Tibial nerve (tissue), 4 donors: ENCODE data around the gene FNDC3B.
A peak's percentile ranks its signal among the peaks of the same experiment; 100 is the strongest.

Source experiments
- CTCF ChIP-seq, 5 experiments: fragments of 200-600 bp in 3 of 5; fragments of 450-650 bp in 2 of 5; sonication (generic) in 3 of 5; IDR thresholded peaks; one replicate each; pipeline ENCODE4 v1.5.1; 2016 to 2019; ENCODE audit warnings: antibody characterized with exemption in 5 of 5, mild to moderate bottlenecking in 3 of 5, moderate library complexity in 2 of 5
- EP300 ChIP-seq, 2 donors: sonication (generic); formaldehyde crosslinking; IDR thresholded peaks; one replicate each; pipeline ENCODE4 v1.6.1; 2017; ENCODE audit warnings: antibody characterized with exemption in 2 of 2, mild to moderate bottlenecking in 1 of 2
- POLR2A ChIP-seq, 2 donors: fragments of 450-650 bp; IDR thresholded peaks; one replicate each; pipeline ENCODE4 v1.6.1; 2017; ENCODE audit warnings: antibody characterized with exemption in 2 of 2, mild to moderate bottlenecking in 2 of 2, moderate library complexity in 2 of 2

GRCh38 chr3:172129850-172130716 is 90.7 kb downstream of the FNDC3B start:
- no peak for TF ChIP-seq POLR2A (IDR thresholded peaks at IDR 0.05)
- TF ChIP-seq CTCF (IDR thresholded peaks at IDR 0.05): no peak
- TF ChIP-seq EP300 (IDR thresholded peaks at IDR 0.05): peak in 1 of 2 donors; percentile 94
